HG03097 (cell line): ENCODE measurements around the gene ASZ1.

ENCODE experiments used
- ATAC-seq: cut with Tn5 transposase; IDR thresholded peaks from one replicate; pipeline ENCODE4 v1.9.1; 2021; ENCODE audit not compliant: unreplicated experiment, low FRiP score

The ASZ1 gene

DNA sequence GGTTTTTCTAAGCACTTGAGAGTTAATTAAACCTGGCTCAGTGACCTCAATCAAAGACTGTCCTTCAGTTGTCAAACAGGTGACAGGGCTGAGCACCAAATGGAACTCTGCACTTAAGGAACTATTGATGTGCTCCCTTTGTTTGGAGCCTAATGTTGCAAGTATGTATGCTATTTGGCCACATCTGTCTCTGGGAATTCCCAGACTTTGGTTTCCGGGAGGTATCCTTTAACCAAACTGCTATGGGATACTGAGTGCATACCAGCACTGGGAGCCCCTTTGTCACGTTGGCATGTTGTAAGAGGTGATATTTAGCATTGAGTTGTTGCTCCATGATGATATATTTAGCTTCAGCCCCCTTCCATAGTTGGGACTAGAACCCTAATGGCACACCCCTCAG is 25.2 kb downstream of the ASZ1 start:
- no peak for ATAC-seq

- ATAC-seq, result no peak
These were observed 25.8 kb downstream of the ASZ1 start for GRCh38 chr7:117401293-117402002.

DNA sequence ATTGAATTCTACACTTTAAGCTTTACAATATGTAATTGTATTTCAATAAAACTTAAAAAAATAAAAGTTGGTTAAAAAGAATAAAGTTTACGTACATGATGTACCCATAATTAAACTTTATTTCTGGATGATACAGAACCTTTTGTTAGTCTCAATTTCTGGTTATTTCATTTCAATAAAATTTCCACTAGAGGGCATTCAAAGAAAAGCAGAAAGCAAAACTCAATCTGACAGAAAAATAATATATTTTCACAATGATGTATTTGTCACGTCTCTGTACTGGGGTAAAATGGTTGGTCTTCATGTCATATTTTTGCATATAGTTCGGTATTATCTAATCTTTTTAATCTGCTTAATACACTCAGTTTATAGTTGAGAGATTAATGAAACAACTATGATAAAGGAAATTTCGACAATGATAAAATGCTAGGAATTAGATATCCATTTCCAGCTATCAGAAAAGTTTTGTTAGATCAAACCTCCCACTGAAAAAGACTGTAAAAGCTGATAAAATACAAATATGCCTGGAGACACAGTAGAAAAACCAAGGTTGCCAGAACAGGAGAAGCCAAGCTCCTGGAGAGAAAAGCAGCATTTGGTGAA is 27.4 kb downstream of the ASZ1 start:
- ATAC-seq, result no peak

DNA sequence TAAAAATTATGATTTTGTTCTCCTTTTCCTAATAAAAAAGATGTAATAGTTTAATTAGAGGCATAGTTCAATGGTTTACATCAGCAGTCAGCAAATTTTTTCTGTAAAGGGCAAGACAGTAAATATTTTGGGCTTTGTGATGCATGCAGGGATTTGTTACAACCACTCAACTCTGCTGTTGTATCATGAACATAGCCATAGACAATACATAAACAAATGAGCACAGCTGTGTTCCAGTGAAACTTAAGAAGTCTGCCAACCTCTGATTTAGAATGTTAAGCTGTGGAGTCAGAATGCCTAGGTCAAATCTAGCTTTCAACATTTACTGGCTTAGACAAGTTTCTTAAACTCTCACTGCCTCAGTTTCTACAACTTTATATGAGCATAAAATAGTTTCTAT is 31.6 kb downstream of the ASZ1 start:
- ATAC-seq, result no peak

DNA sequence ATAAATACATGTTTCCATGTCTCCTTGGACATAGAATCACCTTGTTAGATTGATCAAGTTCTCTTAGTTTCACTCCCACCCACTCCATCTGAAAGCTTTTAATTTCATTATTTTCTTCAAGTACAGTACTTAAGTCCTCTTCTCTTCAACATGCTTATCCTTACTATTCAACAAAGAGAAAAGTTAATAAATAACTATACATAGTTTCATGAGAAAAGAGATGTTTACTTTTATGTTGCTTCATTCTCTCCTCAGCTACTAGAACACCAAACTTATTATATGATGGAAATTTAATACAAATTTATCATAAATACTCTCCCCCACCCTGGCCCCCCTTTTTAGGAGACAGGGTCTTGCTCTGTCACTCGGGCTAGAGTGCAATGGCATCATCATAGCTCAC is 33.5 kb downstream of the ASZ1 start:
- no peak for ATAC-seq

DNA sequence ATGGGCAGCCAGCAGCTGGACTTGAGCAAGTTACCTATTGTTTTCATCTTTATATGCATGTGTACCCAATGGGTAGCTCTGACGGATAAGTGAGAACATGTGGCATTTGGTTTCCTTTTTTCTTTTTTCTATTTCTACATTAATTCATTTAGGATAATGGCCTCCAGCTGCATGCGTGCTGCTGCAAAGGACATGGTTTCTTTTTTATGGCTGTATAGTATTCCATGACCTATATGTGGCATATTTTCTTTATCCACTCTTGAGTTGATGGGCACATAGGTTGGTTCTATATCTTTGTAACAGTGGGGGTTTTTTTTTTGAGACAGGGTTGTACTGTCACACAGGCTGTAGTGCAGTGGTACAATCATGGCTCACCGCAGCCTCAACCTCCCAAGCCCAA is 37.4 kb downstream of the ASZ1 start:
- ATAC-seq, result no peak

DNA sequence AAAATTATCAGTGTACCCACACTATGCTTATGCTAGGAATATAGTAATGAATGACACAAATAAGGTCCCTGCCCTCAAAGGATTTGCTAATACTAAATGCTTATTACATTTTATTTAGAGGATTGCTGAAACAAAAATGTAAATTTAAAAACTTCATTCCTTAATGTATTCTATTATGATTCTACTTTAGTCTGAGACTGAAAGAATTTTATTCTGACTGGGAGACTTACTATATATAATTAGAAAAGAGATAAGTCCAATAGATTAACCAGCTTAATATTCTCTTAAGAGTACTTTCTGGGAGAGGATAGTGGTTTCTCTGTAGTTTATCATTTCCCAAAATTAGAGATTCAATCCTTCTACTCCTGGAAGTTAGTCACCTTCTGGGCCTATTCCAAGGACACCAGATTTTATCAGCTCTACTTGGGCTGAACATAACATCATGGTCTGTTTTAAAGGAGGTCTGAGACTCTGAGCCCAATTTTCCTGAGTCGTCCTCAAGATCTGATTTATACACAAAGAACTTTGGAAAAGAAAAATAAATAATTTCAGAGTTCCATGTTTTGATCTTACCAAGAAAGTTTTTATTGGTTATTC is 41.1 kb downstream of the ASZ1 start:
- no peak for ATAC-seq

DNA sequence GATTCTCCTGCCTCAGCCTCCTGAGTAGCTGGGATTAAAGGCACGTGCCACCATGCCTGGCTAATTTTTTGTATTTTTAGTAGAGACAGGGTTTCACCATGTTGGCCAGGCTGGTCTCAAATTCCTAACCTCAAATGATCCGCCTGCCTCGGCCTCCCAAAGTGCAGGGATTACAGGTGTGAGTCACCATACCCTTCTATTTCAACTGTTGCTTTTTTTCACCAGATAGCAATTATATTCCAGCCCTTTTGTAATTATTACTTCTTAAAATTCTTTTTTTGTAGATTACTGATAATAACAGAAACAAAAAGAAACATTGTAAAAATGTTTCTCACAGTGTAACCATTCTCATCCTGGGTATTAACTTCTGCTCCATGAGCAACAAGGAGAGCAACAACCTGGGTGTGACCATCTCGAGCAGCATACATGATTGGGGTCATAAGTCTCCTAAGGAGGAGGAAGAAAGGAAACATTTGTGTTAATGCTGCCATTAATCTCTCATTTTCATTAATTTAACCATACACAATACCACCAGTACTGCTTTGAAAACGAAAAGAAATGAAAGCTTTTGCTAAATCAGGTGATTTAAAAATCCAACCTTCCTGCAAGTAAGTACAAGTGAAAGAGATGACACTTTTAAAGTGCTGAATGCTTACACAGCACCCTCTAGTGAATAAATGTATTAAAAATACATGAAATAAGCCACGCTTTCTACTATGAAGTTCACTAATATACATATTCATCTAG is 41.8 kb downstream of the ASZ1 start:
- ATAC-seq, result no peak

DNA sequence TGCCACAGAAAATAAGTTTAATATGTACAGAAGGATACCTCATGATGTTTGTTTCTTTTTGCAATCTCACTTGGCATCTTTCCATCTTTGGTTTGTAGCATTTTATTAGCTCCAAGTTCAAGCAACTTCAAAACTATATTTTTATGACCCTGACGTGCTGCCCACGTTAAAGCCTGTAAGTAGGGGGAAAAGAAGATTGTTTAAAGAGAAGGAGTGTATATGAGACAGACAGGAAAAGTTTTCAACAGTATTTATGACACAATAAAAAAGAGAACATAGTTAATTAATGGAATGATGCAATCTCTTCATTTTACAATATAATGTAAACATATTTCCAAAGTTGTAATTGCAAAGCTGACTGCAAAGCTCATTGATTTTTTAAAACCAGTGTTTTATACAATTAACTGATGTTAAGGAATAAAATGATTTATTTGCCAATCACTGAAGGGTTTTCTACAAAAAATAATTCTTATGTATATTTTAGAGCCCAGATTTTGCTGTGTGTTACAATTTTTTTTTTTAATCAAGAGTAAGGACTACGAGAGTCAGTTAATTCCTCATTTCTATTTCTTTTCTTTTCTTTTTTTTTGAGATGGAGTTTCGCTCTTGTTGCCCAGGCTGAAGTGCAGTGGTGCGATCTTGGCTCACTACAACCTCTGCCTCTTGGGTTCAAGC is 42.5 kb downstream of the ASZ1 start:
- no peak for ATAC-seq

DNA sequence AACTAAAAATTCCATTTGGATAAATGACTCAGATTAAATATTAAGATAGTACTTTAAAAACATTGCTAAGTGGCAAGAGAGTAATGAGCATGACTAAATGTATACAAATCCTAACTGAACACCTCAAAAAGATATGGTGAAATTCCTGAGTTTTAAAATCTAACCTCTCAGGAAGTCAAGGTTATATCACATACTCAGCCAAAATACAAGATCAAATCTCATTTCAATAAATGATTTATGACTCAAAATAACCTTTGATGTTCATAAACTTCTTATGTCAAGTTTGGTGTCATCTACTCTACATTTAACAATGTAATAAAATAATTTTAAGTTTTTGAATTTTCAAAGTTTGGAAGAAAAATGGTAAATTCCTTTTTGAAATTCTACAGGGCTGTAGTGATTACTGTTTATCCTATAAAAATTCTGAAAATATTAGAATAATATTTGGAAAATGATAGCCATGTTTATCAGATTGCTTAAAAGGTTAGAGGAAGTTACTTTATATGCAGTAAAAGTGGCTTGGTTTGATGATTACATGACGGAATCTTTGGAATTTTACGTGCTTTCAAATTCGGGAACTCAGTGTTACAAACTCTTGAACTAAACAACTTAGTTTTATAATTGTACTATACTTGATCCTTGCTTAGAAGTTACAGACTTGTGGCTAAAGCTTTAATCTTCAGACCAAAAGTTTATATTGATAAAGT is 43.7 kb downstream of the ASZ1 start:
- ATAC-seq, result no peak

DNA sequence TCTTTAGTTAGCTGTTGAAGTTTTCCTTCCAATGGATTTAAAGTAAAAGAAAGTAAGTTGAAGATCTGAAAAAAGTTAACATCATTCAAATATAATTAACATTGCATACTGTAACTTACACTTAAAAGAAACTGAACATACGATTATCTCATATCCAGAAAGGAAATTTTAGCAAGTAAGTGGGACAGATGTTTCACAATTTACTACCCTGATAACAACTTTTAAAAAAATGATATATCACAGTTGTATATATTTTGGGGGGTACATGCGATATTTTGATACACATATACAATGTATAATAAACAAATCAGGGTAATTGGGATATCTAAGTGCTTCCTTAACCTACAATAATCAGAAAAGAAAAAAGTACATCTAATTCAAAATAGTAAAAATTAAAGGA is 44.2 kb downstream of the ASZ1 start:
- no peak for ATAC-seq

DNA sequence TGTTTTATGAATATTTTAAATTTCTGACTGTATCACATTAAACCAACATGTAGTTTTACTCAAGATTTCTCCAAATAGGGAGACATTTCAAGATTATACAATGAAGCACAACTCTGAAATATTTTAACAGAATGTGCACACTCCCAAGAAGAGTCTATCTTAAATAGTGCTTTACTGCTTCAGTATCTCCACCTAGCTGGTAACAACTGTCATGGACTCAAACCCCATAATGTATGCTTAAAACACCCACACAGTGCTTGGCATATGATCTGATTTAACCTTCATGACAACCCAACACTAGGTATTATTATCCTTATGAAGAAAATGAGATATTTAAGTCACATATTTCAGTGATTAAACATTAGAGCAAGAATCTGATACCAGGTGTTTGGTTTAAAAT is 45.9 kb downstream of the ASZ1 start:
- no peak for ATAC-seq

- ATAC-seq, result no peak
These were observed 51.9 kb downstream of the ASZ1 start for GRCh38 chr7:117375380-117375779.

DNA sequence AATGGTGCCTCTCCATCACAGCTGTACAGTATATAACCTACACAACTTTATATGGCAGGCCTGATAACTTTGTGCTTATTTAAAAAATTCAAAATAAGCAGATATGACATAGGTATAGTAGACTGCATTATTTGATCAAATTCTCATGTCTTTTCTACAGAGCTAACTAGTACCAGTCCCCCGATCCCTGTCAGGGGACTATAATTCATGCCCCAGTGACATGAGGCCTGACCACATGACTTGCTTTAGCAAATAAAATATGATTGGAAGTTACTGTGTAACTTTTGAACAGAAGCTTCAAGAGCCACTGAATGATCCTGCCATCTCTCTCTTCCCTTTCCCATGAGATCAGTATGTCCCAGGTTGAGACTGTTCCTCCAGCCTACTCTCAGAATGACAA is 55.2 kb downstream of the ASZ1 start:
- no peak for ATAC-seq

- no peak for ATAC-seq
These were observed 62.8 kb downstream of the ASZ1 start for GRCh38 chr7:117364339-117365080.

GRCh38 chr7:117362294-117362888 is 64.9 kb downstream of the ASZ1 start:
- ATAC-seq, result no peak

DNA sequence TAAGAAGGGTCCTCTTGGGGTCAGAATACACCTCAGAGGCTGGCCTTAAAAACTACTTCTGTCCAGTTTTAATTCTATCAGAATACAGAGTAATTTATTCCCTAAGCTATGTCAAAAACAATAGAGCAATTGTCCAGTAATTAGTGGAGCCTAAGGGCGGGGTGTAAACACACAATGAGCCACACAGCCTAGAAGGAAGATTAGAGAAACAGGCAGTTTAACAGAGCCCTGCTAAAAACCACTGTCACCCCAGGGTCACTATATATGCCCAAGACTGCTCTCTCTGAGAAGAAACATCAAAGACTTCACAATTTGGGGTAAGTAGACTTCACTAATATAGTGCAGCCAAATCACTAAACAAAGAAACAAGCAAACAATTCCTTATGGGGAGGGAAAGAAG is 77.3 kb downstream of the ASZ1 start:
- no peak for ATAC-seq

DNA sequence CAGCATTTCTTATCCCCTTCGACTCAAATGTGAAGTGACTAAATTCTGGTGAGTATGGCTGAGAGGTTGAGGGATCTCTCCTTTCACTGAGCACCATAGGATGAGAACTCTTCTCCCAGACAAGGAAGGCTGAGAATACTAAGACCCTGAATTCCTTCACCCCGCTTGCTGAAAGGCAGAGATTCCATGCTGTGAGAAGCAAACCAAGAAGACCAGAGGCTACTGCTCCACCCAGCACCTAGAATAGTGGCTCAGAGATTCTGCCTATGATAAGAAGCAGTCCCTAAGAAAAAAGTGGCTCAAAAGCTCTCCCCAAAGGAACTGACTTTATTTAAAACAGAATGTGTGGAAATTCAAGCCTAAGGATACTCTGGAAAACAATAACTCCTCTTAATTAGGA is 77.7 kb downstream of the ASZ1 start:
- no peak for ATAC-seq

- no peak for ATAC-seq
These were observed 79.2 kb downstream of the ASZ1 start for GRCh38 chr7:117347962-117348672.
